GM18511 (cell line): ENCODE results near the gene EMID1.
"Not testable (repeated sequence)": the region's sequence is repeated elsewhere in the genome, so short reads cannot be mapped to it uniquely, and the experiment has no call there.

ENCODE experiments used
- ATAC-seq: cut with Tn5 transposase; IDR thresholded peaks from one replicate; pipeline ENCODE4 v1.9.1; 2021; ENCODE audit warnings: mild to moderate bottlenecking, moderate library complexity; ENCODE audit not compliant: unreplicated experiment

The EMID1 gene

GRCh38 chr22:29226351-29226981 is 20.8 kb downstream of the EMID1 start:
- no peak for ATAC-seq

- no peak for ATAC-seq
Observed at GRCh38 chr22:29230972-29231875, 25.5 kb downstream of the EMID1 start.

GRCh38 chr22:29231971-29232959 is 26.6 kb downstream of the EMID1 start:
- ATAC-seq: no peak

GRCh38 chr22:29233277-29233877 is 27.7 kb downstream of the EMID1 start:
- no peak for ATAC-seq

GRCh38 chr22:29240481-29240880 is 34.8 kb downstream of the EMID1 start:
- ATAC-seq: not testable (repeated sequence)

GRCh38 chr22:29243874-29244446 is 38.3 kb downstream of the EMID1 start:
- no peak for ATAC-seq

GRCh38 chr22:29244785-29245625 is 39.3 kb downstream of the EMID1 start:
- ATAC-seq: no peak

- ATAC-seq: no peak
Observed at GRCh38 chr22:29245626-29246385, 40.1 kb downstream of the EMID1 start.

GRCh38 chr22:29247891-29248290 is 42.2 kb downstream of the EMID1 start:
- not testable (repeated sequence) for ATAC-seq

GRCh38 chr22:29251265-29251664 is 45.6 kb downstream of the EMID1 start:
- no peak for ATAC-seq

GRCh38 chr22:29251981-29252911 is 46.5 kb downstream of the EMID1 start:
- ATAC-seq: no peak

GRCh38 chr22:29253561-29254285 is 48.0 kb downstream of the EMID1 start:
- no peak for ATAC-seq

- no peak for ATAC-seq
Observed at GRCh38 chr22:29254286-29254660, 48.6 kb downstream of the EMID1 start.

- ATAC-seq: no peak
Observed at GRCh38 chr22:29255064-29255621, 49.4 kb downstream of the EMID1 start.

- ATAC-seq: no peak
Observed at GRCh38 chr22:29256606-29257325, 51.1 kb downstream of the EMID1 start.

- no peak for ATAC-seq
Observed at GRCh38 chr22:29257751-29258181, 52.1 kb downstream of the EMID1 start.
